HG03064 (cell line): ENCODE data around the gene CHRDL2.

Source experiments
- ATAC-seq: cut with Tn5 transposase; IDR thresholded peaks from one replicate; pipeline ENCODE4 v1.9.1; 2021; ENCODE audit warnings: low read depth; ENCODE audit not compliant: unreplicated experiment

CHRDL2 gene

DNA sequence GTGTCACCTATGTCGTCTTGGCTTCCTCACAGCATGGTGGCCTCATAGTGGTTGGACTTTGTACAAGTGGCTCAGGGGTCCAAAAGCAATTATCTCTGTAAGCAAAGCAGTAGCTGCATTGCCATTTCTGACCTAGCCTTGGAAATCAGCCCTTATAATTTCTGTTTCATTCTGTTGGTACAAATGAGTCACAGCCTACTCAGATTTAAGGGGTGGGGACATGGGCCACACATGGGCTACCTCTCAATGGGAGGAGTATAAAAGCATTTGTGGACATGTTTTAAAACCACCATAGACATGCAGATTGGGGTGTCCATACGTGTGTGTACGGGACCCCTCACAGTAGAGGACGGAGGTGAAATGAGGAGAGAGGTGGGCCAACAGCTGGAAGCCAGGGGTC lies 41.6 kb downstream of the CHRDL2 start:
- ATAC-seq, result no peak

DNA sequence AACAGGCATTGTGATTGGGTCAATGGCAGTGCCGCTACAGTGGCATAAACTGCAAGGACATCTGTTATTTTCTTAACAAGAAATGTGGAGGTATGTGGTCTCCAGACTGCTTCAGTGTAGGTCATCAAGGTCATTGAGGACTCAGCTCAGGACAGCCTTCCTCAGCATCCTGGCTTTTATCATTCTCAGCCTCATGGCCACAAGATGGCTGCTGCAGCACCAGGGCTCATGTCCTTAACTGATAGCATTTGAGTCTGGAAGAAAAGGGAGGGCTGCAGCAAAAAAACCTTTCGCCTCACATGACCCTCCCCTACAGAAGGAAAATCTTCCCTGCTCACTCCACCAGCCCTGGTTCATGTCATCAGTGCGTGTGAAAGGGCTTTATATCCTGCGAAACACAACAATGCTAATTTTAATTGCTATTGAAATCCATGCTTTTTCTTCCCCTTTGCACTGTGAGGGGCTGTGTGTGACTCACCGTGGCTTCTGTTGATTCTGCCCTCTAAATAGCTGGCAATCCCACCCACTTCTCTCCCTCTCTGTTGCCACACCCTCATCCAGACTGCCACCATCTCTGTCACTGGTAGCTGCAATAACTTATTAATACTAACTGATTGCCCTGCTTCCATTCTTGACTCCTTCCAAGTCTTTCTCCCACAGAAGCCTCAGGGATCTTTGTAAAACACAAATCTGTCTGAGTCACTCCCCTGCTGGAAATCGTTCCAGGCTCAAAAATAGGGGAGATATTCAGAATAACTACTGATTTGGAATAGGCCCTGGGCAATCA lies 43.8 kb downstream of the CHRDL2 start:
- no peak for ATAC-seq

DNA sequence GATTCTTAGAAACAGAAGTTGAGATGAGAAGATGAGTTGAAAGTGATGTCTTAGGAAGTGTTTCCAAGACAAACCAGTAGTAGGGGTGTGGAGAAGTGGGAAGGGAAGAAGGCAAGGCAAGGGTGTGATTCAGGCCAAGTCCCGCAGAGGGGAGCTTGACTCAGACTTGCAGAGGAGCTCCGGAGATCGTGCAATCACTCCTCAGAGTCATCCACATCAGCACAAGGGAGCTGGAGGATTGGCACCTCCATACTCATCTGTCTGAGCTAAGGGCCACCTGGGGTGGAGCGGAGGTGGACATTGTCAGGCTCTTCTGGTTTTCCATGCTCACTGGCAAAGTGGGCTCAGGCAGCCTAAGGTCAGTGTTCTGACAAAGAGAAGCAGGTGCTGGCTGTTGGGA lies 44.4 kb downstream of the CHRDL2 start:
- no peak for ATAC-seq

DNA sequence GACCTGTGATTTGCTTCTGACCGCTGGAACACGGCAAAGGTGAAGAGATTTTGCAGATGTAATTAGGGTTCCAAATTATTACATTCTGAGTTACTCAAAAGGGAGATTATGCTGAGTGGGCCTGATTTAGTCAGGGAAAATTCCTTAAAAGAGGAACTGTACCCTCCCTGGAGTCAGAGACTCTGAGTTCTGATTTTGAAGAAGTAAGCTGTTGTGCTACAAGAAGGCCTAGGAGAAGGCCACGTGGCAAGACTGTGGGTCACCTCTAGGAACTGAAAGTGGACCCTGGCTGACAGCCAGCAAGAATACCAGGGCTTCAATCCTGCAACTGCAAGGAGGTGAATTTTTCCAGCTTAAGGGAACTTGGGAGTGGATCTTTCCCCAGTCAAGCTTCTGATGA lies 45.3 kb downstream of the CHRDL2 start:
- ATAC-seq, result no peak

DNA sequence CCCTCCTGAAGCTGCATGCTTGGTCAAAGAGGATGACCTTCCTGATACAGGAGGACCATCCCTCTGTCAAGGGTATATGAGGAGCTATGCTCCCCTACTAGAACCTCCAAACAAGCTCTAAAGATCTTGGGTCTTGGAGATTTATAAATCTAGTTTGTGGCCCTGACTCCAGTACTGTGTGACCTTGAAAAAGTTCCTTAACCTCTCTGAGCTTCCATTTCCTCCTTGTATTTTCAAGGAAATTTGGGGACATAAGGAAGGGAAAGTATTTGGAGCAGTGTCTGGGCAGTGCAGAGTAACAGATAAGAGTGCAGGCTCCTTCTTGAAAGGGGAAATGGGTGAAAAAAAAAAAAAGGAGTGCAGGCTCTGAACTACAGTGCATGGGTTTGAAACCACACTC lies 45.9 kb downstream of the CHRDL2 start:
- ATAC-seq, result no peak

DNA sequence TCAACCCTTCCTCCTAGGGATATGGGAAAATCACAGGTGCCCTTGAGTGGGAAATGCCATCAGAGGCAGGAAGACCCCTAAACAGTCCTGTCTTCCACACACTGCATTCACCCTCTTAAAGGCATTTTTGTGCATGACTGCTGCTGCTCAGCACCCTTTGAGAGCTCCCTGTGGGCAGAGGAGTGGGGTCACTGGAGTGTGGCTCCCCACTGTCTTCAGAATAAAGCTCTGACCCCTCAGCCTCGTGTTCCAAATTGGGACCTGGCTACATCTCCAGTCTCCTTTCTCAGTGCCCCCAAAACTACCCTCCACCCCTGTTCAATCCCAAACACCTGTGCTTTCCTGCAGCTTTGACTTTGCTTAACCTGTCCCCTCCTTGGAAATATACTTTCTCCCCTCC lies 46.6 kb downstream of the CHRDL2 start:
- ATAC-seq, result no peak

DNA sequence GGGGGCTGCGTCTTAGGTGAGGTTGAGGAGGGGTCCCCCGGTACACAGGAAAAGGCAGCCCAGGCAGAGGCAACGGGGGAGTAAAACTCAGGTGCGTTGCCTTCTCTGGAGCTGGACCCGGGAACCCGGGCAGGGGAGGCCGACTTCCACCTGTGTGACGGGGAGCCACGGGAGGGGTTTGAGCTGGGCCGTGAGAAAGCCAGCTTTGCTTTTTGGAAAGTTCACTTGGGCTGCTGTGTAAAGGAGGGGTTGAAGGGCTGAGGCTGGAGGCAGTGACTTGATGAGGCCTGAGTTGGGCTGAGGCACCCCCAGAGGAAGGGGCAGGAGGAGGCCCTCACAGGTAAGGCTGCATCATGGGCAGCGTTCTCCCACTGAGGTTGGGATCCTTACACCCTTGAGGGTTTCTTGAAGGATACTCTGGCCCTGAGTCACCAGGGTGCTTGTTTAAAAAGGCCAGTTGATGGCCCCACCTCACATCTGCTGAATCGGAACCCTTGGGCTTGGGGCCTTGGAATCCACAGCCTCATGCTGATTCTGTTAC lies 47.2 kb downstream of the CHRDL2 start:
- no peak for ATAC-seq

DNA sequence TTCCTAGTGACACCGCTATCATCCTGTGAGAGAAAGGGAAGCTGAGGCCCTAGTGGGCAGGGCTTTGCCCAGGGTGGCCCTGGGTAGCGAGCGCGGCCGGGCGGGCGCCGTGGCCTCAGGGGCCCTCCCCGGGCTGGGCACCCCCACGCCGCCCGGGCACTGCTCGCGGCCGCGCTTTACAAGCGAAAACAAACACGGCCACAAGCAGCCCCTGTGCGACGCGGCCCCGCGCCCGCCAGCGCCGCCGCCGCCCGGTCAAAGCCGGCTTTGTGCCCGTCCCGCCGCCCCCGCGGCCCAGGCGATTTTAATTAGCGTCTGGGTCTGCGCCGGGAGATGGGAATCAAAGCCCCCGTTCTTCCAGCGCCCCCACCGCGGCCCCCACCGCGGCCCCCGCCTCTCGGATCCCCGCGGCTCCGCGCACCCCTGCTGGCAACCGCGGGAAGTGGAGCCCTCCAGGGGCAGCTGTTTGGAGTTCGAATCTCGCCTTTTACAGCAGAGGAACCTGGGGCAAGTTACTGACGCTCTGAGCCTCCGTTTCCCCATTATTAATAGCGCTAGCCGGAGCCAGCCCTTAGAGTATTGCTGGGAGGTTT lies 47.9 kb downstream of the CHRDL2 start:
- ATAC-seq, result no peak

DNA sequence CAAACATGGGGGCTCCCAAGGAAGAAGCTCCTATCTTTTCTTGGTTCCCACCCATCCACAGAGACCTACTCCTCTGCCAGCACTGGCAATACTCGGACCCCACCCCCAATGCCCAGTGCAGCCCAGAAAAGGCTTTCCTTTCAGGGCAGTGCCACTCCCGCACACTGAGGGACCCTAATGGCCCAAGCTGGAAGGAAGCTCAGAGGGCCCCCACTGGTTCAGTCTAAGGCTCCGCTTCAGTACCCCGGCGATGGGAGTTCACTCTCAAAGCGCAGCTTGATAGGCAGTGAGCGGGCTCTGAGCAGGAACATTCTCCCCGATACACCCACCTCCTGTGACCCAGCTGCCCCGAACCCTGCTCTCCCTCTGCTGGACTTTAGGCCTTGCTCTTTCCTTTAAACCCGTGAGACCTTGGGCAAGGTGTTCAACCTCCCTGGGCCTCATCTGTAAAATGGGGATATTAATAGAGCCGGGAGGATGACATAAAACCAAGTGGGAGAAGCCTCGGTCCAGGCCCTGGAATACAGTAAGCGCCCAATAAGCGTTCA lies 48.4 kb downstream of the CHRDL2 start:
- no peak for ATAC-seq

DNA sequence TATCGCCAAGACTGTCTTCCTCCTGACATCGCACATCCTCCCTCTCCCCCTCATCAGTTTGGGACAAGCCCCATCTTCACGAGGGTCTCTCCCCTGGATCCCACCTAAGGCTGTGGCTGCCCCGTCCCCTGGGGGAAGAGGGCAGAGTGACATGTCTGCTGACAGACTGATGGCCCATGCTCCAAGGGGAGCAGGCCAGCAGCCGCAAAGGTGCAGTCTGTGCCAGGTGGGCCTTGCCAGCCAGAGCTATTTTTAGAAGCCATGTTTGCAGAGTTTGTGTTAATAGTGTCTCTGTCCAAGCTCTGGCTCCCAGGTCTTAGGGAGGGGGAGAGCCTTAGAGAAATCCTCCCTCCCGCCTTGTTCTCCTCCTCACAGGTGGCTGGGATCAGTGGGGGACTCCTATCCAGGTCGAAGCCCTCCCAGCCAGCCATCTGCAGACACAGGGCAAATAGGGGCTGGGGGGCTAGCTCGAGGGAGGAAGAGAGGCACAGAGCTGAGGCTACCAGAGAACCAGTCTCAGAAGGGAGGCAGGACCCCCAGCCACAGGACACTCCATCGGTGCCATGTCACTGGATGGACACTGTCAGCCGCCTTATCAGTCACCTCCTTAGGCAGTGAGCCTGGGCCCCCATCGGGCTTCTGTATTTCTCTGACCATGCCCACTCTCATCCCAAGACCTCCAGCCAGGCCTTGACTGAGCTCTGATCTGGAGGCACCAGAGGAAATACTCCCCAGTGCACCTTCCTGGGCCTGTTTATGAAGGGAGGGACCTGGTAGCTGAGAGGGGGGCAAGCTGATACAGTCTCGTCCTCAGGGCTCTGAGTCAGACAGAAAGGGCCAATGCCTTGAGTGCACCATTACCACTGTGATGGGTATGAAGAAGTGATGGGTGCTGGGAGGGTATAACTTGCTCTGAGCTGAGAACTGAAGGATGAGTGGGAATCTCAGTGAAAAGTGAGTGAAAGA lies 49.3 kb downstream of the CHRDL2 start:
- ATAC-seq, result no peak

DNA sequence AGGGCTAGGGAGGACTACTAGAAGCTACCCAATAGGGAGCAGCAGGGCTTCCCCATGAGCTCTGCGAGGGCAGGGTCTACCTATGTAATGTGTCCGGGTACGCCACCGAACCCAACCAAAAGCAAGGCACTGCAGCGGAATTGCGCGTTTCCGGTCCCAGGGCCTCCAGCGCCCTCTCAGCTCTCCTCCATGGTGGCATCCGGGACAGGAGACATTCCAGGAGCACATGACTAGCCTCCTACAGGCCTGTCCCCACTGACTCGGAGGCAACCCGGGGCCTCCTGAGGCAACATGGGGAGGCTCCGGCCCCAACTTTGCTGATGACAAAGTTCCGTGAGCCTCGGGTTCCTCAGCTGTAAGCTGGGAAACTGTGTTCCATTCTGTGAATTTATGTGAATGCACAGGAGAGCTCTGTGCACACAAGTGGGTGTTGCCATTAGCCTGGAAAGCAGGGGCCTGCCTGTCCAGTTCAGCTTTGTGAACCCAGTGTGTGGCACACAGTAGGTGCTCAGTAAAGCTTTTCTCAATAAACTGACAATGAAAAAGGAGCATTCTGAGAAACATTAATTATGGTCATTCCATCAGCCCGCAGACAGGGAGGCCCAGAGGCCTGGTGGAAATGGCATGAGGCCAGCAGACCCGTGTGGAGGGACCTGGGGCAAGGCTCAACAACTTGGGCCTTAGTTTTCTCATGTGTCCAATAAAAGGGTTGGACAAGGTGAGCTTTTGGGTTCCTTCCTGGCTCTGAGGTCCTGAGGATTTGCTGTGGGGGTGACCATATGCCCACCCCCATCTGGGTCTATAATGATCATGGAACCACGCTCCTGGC lies 50.3 kb downstream of the CHRDL2 start:
- no peak for ATAC-seq

DNA sequence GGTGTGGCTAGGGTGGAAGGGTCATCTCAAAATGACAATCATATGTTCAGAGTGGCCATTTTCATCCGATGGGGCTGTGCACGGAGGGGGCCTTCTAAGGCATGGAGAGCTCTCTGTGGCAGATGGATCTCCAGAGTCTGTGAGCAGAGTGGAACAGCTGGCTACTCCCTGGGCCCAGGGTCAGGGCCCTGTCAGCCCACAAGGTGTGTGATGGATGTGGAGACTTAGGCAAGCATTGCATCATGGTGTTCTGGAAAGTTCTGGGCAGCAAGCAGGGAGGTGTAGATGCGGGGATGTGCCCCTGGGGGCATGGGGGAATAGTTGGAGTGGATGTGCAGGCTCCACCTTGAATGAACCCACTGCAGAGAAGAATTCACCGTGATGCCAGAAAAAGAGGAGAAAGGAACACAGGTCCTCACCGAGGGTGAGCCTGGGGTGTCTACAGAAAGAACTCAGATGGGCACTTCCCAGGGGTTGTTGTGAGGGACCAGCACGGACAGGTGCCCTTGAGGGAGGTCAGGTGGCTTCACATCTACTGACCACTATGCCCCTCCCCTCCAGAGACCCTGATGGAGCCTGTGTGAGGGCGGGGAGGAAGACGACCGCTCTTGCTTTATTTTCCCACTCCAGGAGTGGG lies 51.1 kb downstream of the CHRDL2 start:
- ATAC-seq, result no peak

DNA sequence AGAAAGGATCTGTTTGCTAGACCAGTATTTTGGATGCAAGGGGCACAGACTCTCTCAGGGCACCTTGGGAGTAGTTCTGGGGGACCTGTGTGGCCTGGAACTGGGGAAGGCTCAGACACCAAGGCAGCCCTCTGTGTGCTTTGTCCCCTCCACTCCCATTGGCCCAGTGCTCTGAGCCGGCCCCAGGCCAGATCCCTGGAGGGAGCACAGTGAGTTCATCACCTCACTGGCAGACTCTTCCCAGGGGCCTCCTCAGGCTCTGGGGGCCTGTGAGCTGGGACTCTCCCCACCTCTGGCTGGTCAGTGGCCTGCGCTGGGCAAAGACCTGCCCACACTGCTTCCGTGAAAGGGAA lies 51.7 kb downstream of the CHRDL2 start:
- no peak for ATAC-seq

DNA sequence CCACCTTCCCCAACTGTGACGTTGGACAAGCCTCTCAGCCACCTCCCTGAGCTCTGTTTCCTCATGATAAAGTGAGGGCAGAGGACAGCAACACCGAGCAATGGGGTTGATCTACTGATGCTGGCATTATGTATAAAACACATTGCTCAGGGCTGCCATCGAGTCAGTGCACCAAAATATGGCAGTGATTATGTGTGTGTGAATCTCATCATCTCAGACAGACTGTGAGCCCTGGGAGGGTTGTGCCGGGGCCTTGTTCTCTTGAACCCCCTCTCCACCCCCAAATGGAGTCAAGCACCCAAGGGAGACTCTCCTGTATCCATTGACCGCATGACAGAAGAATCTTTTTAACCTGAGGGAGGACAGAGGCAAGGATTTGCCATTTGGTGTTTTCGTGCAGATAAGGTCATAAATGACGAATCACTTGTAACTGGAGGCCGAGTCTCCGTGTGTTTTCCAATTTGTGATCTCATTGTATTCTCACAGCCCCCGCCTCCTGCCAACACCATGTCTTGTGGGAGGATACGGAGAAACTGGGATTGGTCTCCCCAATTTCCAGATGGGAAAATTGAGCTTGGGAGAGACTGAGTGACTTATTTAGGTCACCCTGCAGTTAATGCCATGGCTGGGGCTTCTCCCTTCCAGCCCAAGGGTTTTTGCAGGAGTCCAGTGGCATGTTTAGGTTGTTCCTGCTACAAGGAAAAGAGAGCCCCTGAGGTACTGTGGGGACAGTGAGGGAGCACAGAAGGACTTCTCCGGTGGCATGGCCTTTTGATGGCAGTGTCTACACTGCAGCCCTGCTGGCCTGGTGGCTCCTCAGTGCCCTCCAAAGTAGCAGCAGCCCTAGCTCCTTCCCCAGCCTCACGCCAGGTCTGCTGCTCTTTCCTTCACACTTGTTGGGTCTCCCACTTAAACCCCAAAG lies 52.4 kb downstream of the CHRDL2 start:
- no peak for ATAC-seq

DNA sequence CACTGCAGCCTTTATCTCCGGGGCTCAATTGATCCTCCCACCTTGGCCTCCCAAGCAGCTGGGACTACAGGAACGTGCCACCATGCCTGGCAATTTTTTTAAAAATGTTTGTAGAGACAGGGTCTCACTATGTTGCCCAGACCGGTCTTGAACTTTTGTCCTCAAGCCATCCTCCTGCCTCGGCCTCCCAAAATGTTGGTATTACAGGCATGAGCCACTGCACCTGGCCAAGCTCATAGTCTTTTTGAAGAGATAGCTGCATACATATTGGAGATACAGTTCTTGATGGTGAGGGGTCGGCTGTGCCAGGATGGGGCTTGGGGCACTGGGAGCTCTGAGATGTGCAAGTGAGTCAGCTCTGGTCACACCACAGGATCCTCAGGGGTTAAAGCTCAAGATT lies 53.2 kb downstream of the CHRDL2 start:
- ATAC-seq, result no peak

DNA sequence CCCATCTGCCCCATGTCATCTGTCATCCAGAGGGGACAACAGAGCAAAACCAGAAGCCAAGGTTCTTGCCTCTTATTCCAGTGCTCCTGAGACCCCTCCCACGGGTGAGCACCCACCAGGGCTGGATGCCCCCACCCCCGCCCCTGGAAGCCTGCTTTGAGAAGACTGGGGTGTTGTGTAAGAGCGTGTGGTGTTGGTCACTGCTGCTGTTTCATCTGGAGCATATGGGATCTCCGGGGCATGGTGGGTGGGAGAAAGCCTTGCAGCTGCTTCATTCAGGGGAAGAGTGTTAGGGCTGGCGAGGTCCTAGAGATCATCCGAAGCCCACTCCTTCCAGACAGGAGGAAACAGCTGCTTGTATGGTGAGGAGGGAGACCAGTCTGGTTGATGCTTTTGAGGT lies 54.1 kb downstream of the CHRDL2 start:
- no peak for ATAC-seq

DNA sequence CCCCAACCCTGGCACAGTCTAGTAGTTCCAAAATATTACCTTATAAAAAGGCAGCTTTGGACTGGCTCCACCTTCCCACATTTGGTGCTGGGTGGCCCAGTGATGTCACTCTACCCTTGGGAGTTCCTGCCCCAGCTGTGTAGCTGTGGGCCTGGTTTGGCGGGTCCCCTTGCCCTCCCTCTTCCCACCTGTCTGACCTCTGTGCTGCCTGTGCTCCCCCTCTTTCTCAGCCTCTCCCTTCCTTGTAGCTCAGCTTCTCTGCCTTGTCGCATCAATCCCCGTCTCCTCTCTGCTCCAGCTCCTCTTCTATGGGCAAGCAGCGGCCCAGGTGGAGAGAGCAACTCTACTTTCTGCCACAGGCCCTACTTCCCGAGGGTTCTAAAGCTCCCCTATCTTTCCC lies 54.6 kb downstream of the CHRDL2 start:
- ATAC-seq, result no peak

DNA sequence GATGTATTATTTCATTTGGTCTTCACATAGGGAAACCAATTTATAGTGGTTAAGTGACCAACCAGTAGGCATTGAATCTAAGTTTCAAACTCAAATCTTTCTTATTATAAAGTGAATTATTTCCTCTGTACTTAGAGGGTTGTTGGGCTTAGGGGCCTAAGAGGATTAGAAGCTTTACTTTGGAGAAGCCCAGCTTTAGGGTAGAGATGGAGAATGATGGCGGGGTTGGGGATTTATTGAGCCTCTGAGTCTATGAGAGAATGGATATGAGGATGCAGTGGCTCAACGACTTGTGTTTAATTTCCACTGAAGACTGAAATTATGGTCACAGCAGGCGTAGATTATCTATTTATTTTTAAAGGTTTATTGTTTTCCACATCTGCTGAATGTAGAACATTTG lies 55.5 kb downstream of the CHRDL2 start:
- no peak for ATAC-seq
